H1 (cell line): ENCODE results near the gene FGF18. TPM values are rescaled to one million over a fixed set of nuclear protein-coding genes. Genes with fewer than 3 reads are reported as not detected.

Experiments
- GTF2F1 ChIP-seq: IDR thresholded peaks from 2 replicates; pipeline ENCODE4 v1.6.1; 2012; ENCODE audit warnings: low read depth, low read length, improper control_type of control experiment, borderline replicate concordance
- KDM1A ChIP-seq: fragments of 200-600, 300-600 bp; sonication (generic); IDR thresholded peaks from 2 replicates; pipeline ENCODE4 v1.7.1; 2016; ENCODE audit warnings: mild to moderate bottlenecking, low read length, borderline replicate concordance
- NANOG ChIP-seq: IDR thresholded peaks from 2 replicates; pipeline ENCODE4 v1.6.1; 2011; ENCODE audit warnings: low read length, low read depth, mild to moderate bottlenecking, inconsistent platforms; ENCODE audit not compliant: insufficient read depth, poor library complexity, severe bottlenecking
- polyA plus RNA-seq, 7 experiments: library from polyadenylated mRNA; depleted of rRNA in 3 of 7; stranded (reverse) in 5 of 7; unstranded in 2 of 7; fragments of >200 nt in 5 of 7; fragments of 200-250 nt in 2 of 7; gene quantifications; 1 replicate in 5 of 7; 2 replicates in 1 of 7; 4 replicates in 1 of 7; pipeline versions ENCODE4 v1.2.1 to v1.2.3, GENCODE V29; 2011 to 2013; ENCODE audit warnings: missing spikeins in 2 of 7, mixed read lengths in 2 of 7
- total RNA-seq: library from RNA; stranded (reverse); fragmentation: NEBNext Ultra II Directional; extraction: Animal tissue kit (Norgen Biotek cat#: 25700); gene quantifications from 2 replicates; pipeline ENCODE4 v1.2.1, GENCODE V29; 2021
- TF ChIP-seq, protein P1 (sequence below): fragments of 300-600 bp; sonication (generic); IDR thresholded peaks from 2 replicates; pipeline ENCODE4 v1.7.1; 2012; ENCODE audit warnings: low read length, moderate library complexity, mild to moderate bottlenecking, inconsistent platforms; ENCODE audit not compliant: insufficient replicate concordance

Gene FGF18
- total and polyA plus RNA-seq, 2 of the 8 experiments (the other 6 are each of a cell fraction or from before 2014, with no cell fraction given) = 0.54 to 1.3 TPM

DNA sequence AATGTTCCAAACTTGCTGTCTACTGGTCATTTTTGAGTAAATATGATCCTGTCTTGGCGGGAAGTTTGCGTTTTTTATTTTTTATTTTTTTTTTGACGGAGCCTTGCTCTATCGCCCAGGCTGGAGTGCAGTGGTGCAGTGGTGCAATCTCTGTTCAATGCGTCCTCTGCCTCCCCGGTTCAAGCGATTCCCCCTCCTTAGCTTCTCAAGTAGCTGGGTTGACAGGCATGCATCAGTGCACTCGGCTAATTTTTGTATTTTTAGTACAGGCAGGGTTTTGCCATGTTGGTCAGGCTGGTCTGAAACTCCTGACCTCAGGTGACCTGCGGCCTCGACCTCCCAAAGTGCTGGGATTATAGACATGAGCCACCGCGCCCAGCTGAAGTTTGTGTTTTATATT lies 45.4 kb downstream of the FGF18 start (continued):
- TF ChIP-seq, protein P1, sequence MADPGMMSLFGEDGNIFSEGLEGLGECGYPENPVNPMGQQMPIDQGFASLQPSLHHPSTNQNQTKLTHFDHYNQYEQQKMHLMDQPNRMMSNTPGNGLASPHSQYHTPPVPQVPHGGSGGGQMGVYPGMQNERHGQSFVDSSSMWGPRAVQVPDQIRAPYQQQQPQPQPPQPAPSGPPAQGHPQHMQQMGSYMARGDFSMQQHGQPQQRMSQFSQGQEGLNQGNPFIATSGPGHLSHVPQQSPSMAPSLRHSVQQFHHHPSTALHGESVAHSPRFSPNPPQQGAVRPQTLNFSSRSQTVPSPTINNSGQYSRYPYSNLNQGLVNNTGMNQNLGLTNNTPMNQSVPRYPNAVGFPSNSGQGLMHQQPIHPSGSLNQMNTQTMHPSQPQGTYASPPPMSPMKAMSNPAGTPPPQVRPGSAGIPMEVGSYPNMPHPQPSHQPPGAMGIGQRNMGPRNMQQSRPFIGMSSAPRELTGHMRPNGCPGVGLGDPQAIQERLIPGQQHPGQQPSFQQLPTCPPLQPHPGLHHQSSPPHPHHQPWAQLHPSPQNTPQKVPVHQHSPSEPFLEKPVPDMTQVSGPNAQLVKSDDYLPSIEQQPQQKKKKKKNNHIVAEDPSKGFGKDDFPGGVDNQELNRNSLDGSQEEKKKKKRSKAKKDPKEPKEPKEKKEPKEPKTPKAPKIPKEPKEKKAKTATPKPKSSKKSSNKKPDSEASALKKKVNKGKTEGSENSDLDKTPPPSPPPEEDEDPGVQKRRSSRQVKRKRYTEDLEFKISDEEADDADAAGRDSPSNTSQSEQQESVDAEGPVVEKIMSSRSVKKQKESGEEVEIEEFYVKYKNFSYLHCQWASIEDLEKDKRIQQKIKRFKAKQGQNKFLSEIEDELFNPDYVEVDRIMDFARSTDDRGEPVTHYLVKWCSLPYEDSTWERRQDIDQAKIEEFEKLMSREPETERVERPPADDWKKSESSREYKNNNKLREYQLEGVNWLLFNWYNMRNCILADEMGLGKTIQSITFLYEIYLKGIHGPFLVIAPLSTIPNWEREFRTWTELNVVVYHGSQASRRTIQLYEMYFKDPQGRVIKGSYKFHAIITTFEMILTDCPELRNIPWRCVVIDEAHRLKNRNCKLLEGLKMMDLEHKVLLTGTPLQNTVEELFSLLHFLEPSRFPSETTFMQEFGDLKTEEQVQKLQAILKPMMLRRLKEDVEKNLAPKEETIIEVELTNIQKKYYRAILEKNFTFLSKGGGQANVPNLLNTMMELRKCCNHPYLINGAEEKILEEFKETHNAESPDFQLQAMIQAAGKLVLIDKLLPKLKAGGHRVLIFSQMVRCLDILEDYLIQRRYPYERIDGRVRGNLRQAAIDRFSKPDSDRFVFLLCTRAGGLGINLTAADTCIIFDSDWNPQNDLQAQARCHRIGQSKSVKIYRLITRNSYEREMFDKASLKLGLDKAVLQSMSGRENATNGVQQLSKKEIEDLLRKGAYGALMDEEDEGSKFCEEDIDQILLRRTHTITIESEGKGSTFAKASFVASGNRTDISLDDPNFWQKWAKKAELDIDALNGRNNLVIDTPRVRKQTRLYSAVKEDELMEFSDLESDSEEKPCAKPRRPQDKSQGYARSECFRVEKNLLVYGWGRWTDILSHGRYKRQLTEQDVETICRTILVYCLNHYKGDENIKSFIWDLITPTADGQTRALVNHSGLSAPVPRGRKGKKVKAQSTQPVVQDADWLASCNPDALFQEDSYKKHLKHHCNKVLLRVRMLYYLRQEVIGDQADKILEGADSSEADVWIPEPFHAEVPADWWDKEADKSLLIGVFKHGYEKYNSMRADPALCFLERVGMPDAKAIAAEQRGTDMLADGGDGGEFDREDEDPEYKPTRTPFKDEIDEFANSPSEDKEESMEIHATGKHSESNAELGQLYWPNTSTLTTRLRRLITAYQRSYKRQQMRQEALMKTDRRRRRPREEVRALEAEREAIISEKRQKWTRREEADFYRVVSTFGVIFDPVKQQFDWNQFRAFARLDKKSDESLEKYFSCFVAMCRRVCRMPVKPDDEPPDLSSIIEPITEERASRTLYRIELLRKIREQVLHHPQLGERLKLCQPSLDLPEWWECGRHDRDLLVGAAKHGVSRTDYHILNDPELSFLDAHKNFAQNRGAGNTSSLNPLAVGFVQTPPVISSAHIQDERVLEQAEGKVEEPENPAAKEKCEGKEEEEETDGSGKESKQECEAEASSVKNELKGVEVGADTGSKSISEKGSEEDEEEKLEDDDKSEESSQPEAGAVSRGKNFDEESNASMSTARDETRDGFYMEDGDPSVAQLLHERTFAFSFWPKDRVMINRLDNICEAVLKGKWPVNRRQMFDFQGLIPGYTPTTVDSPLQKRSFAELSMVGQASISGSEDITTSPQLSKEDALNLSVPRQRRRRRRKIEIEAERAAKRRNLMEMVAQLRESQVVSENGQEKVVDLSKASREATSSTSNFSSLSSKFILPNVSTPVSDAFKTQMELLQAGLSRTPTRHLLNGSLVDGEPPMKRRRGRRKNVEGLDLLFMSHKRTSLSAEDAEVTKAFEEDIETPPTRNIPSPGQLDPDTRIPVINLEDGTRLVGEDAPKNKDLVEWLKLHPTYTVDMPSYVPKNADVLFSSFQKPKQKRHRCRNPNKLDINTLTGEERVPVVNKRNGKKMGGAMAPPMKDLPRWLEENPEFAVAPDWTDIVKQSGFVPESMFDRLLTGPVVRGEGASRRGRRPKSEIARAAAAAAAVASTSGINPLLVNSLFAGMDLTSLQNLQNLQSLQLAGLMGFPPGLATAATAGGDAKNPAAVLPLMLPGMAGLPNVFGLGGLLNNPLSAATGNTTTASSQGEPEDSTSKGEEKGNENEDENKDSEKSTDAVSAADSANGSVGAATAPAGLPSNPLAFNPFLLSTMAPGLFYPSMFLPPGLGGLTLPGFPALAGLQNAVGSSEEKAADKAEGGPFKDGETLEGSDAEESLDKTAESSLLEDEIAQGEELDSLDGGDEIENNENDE = no peak
- TF ChIP-seq NANOG (no peak), KDM1A (no peak), GTF2F1 (no peak)
